HG03066 (cell line): Measurements from ENCODE around the gene PISD.
"Not testable (repeated sequence)": the region's sequence is repeated elsewhere in the genome, so short reads cannot be mapped to it uniquely, and the experiment has no call there.

Experiments
- ATAC-seq: cut with Tn5 transposase; IDR thresholded peaks from one replicate; pipeline ENCODE4 v1.9.1; 2021; ENCODE audit warnings: low read depth; ENCODE audit not compliant: unreplicated experiment

PISD gene

GRCh38 chr22:31611061-31611760 is 50.8 kb downstream of the PISD start:
- no peak for ATAC-seq

GRCh38 chr22:31610611-31611010 is 51.4 kb downstream of the PISD start:
- no peak for ATAC-seq

GRCh38 chr22:31609716-31610115 is 52.3 kb downstream of the PISD start:
- no peak for ATAC-seq

- no peak for ATAC-seq
Measured at GRCh38 chr22:31607696-31608095, 54.3 kb downstream of the PISD start.

- ATAC-seq = no peak
Measured at GRCh38 chr22:31605851-31606585, 56.0 kb downstream of the PISD start.

GRCh38 chr22:31604746-31605705 is 57.0 kb downstream of the PISD start:
- ATAC-seq = no peak

- ATAC-seq = no peak
Measured at GRCh38 chr22:31604137-31604705, 57.8 kb downstream of the PISD start.

- ATAC-seq = no peak
Measured at GRCh38 chr22:31603574-31603973, 58.4 kb downstream of the PISD start.

GRCh38 chr22:31603081-31603525 is 58.9 kb downstream of the PISD start:
- no peak for ATAC-seq

- ATAC-seq = no peak
Measured at GRCh38 chr22:31602259-31602952, 59.6 kb downstream of the PISD start.

- ATAC-seq = no peak
Measured at GRCh38 chr22:31595271-31595670, 66.7 kb downstream of the PISD start.

- ATAC-seq = not testable (repeated sequence)
Measured at GRCh38 chr22:31590161-31590560, 71.9 kb downstream of the PISD start.

GRCh38 chr22:31588970-31589675 is 72.9 kb downstream of the PISD start:
- ATAC-seq = no peak

- no peak for ATAC-seq
Measured at GRCh38 chr22:31586137-31586920, 75.7 kb downstream of the PISD start.

- no peak for ATAC-seq
Measured at GRCh38 chr22:31585161-31585859, 76.7 kb downstream of the PISD start.

GRCh38 chr22:31584804-31585160 is 77.2 kb downstream of the PISD start:
- no peak for ATAC-seq

GRCh38 chr22:31583861-31584485 is 78.0 kb downstream of the PISD start:
- no peak for ATAC-seq

GRCh38 chr22:31579835-31580242 is 82.2 kb downstream of the PISD start:
- ATAC-seq = no peak
